Esophagus muscularis mucosa (tissue), 4 donors: ENCODE data around the gene SOWAHA. TPM values are rescaled to one million over a fixed set of nuclear protein-coding genes. Genes with fewer than 3 reads are reported as not detected.

Experiments used
- DNase-seq: peaks from one replicate; pipeline ENCODE4 v3.0.0-alpha.2; 2017; ENCODE audit errors: extremely low spot score
- H3K27ac ChIP-seq, 4 donors: fragments of 200-600 bp; sonication (generic); replicated peaks in 1 of 4; 1 replicate in 3 of 4; 2 replicates in 1 of 4; pipeline ENCODE4 v1.5.1; 2016 to 2019; ENCODE audit warnings: mild to moderate bottlenecking in 1 of 4
- H3K27me3 ChIP-seq, 4 donors: fragments of 200-600 bp; sonication (generic); one replicate each; pipeline versions ENCODE4 v1.5.1 to v1.6.0; 2016 to 2019
- H3K36me3 ChIP-seq, 4 donors: fragments of 200-600 bp; sonication (generic); one replicate each; pipeline ENCODE4 v1.5.1; 2016 to 2019
- H3K4me1 ChIP-seq, 4 donors: fragments of 200-600 bp; sonication (generic); one replicate each; pipeline ENCODE4 v1.5.1; 2016 to 2019
- H3K4me3 ChIP-seq, 4 donors: fragments of 200-600 bp; sonication (generic); 1 replicate in 2 of 4; 2 replicates in 2 of 4; pipeline ENCODE4 v1.5.1; 2016 to 2019; ENCODE audit warnings: mild to moderate bottlenecking in 4 of 4, moderate library complexity in 1 of 4
- H3K9me3 ChIP-seq, 4 donors: fragments of 200-600 bp; sonication (generic); 1 replicate in 3 of 4; 2 replicates in 1 of 4; pipeline ENCODE4 v1.5.1; 2016 to 2019
- CTCF ChIP-seq, 3 experiments: fragments of 200-600 bp in 2 of 3; fragments of 450-650 bp in 1 of 3; sonication (generic) in 2 of 3; IDR thresholded peaks; one replicate each; pipeline ENCODE4 v1.5.1; 2017 to 2019; ENCODE audit warnings: antibody characterized with exemption in 3 of 3, mild to moderate bottlenecking in 2 of 3, moderate library complexity in 1 of 3
- EP300 ChIP-seq: sonication (generic); formaldehyde crosslinking; IDR thresholded peaks from one replicate; pipeline ENCODE4 v1.6.1; 2017; ENCODE audit warnings: antibody characterized with exemption
- POLR2A ChIP-seq: fragments of 450-650 bp; IDR thresholded peaks from one replicate; pipeline ENCODE4 v1.6.1; 2017; ENCODE audit warnings: antibody characterized with exemption, moderate library complexity, mild to moderate bottlenecking, low read depth
- POLR2AphosphoS5 ChIP-seq, 2 donors: sonication (generic); formaldehyde crosslinking; IDR thresholded peaks; one replicate each; pipeline ENCODE4 v1.6.1; 2017; ENCODE audit warnings: antibody characterized with exemption in 2 of 2
- whole genome bisulfite sequencing: methylation state at CpG from one replicate; pipeline ENCODE4 v1.1.5; 2018; 5-methylcytosine and 5-hydroxymethylcytosine counted together
- intact Hi-C: fragments of 100-400 bp; cut with DNase I; formaldehyde crosslinking; loops from one replicate; pipeline ENCODE4 v1.15.1; 2023
- total RNA-seq, 4 donors: library from RNA; depleted of rRNA; stranded (reverse); fragments of >200 nt; gene quantifications; one replicate each; pipeline versions ENCODE4 v1.1.0 to v1.2.1, GENCODE V29; 2016

Gene SOWAHA
- total RNA-seq, 4 donors from 2014 or later: 0.06 to 0.83 (median 0.15) TPM

- intact Hi-C loops: loop anchor here (10.0 kb wide), 2 partner anchors 320 to 440 kb away; no protein-coding TSS in a partner anchor
- Histone ChIP-seq H3K4me1 (peaks cover 9 to 51% (median 42%) of the 10 kb centered on the region in 4 donors), H3K4me3 (peak overlapping the region; percentile 6 to 37 (median 30)), H3K36me3 (peaks cover 0 to 20% (median 13%) of the 10 kb centered on the region in 4 donors), H3K27me3 (peaks cover 0 to 15% (median 0%) of the 10 kb centered on the region in 4 donors), H3K27ac (no peak overlapping the region), H3K9me3 (no peaks in the 10 kb centered on the region)
- WGBS: 81% methylated on average over 24 of the region's 71 CpGs
- DNase-seq: no peak
- TF ChIP-seq CTCF (IDR thresholded peaks at IDR 0.05) (no peak), POLR2A (no peak), POLR2AphosphoS5 (IDR thresholded peaks at IDR 0.05) (no peak), EP300 (no peak)
Measured at GRCh38 chr5:132825033-132825833, 12.1 kb downstream of the SOWAHA start.

- intact Hi-C loops: loop anchor here (10.0 kb wide), 2 partner anchors 321 to 441 kb away; no protein-coding TSS in a partner anchor
- 60% methylated on average over 31 of the region's 43 CpGs for WGBS
- Histone ChIP-seq H3K27ac (no peak overlapping the region), H3K4me3 (peak overlapping the region; percentile 6 to 37 (median 30)), H3K27me3 (peaks cover 0 to 15% (median 0%) of the 10 kb centered on the region in 4 donors), H3K4me1 (peaks cover 9 to 56% (median 45%) of the 10 kb centered on the region in 4 donors), H3K36me3 (peaks cover 0 to 20% (median 13%) of the 10 kb centered on the region in 4 donors), H3K9me3 (no peaks in the 10 kb centered on the region)
- DNase-seq: no peak
- TF ChIP-seq POLR2A (no peak), CTCF (IDR thresholded peaks at IDR 0.05) (no peak), EP300 (no peak), POLR2AphosphoS5 (IDR thresholded peaks at IDR 0.05) (no peak)
Measured at GRCh38 chr5:132825834-132826391, 12.8 kb downstream of the SOWAHA start.

GRCh38 chr5:132826424-132827082 is 13.5 kb downstream of the SOWAHA start:
- WGBS: 71% methylated on average over 5 of the region's 6 CpGs
- no peak for DNase-seq
- Histone ChIP-seq H3K9me3 (no peaks in the 10 kb centered on the region), H3K36me3 (peaks cover 0 to 20% (median 13%) of the 10 kb centered on the region in 4 donors), H3K27me3 (peaks cover 0 to 15% (median 0%) of the 10 kb centered on the region in 4 donors), H3K27ac (no peak overlapping the region), H3K4me3 (no peak overlapping the region), H3K4me1 (peaks cover 9 to 61% (median 48%) of the 10 kb centered on the region in 4 donors)
- intact Hi-C loops: loop anchor here (10.0 kb wide), 2 partner anchors 322 to 442 kb away; no protein-coding TSS in a partner anchor
- TF ChIP-seq POLR2AphosphoS5 (IDR thresholded peaks at IDR 0.05) (peak in 1 of 2 donors; percentile 34), POLR2A (no peak), CTCF (IDR thresholded peaks at IDR 0.05) (no peak), EP300 (no peak)

GRCh38 chr5:132827943-132828673 is 15.0 kb downstream of the SOWAHA start:
- DNase-seq: no peak
- intact Hi-C loops: loop anchor here (10.0 kb wide), 2 partner anchors 323 to 443 kb away; no protein-coding TSS in a partner anchor
- Histone ChIP-seq H3K9me3 (no peaks in the 10 kb centered on the region), H3K4me3 (no peak overlapping the region), H3K27ac (no peak overlapping the region), H3K4me1 (peaks cover 9 to 55% (median 42%) of the 10 kb centered on the region in 4 donors), H3K36me3 (peaks cover 0 to 20% (median 13%) of the 10 kb centered on the region in 4 donors), H3K27me3 (peaks cover 0 to 15% (median 0%) of the 10 kb centered on the region in 4 donors)
- WGBS: 88% methylated on average over 4 of the region's 4 CpGs
- no peak for TF ChIP-seq EP300
- TF ChIP-seq POLR2AphosphoS5 (IDR thresholded peaks at IDR 0.05): no peak
- TF ChIP-seq CTCF (IDR thresholded peaks at IDR 0.05): no peak
- TF ChIP-seq POLR2A: no peak
